WERI-Rb-1 (cell line): Measurements from ENCODE around the gene CCDC187.
A peak's percentile ranks its signal among the peaks of the same experiment; 100 is the strongest.

Experiments used
- DNase-seq: peaks from one replicate; pipeline ENCODE4 v3.0.0-alpha.2; 2020
- H3K27ac ChIP-seq: fragments of 250-450 bp; sonication (Bioruptor Pico); 2 replicates; pipeline ENCODE4 v1.5.1; 2020; ENCODE audit warnings: mild to moderate bottlenecking, moderate library complexity
- H3K27me3 ChIP-seq: fragments of 250-450 bp; sonication (Bioruptor Pico); 2 replicates; pipeline ENCODE4 v1.5.1; 2021; ENCODE audit warnings: mild to moderate bottlenecking, low read depth, moderate library complexity; ENCODE audit not compliant: insufficient read depth, severe bottlenecking
- H3K36me3 ChIP-seq: fragments of 250-450 bp; sonication (Bioruptor Pico); 2 replicates; pipeline ENCODE4 v1.5.1; 2020; ENCODE audit warnings: mild to moderate bottlenecking, moderate library complexity
- H3K4me3 ChIP-seq: 2 replicates; pipeline ENCODE4 v1.5.1; 2011; ENCODE audit warnings: low read depth, mild to moderate bottlenecking, control low read depth, low read length
- H3K9me3 ChIP-seq: fragments of 250-450 bp; sonication (Bioruptor Pico); 2 replicates; pipeline ENCODE4 v1.5.1; 2021; ENCODE audit warnings: mild to moderate bottlenecking, moderate library complexity; ENCODE audit not compliant: severe bottlenecking
- CTCF ChIP-seq: IDR thresholded peaks from 2 replicates; pipeline ENCODE4 v1.5.1; 2011; ENCODE audit warnings: low read depth, mild to moderate bottlenecking, control low read depth, inconsistent platforms, low read length

Gene CCDC187

DNA sequence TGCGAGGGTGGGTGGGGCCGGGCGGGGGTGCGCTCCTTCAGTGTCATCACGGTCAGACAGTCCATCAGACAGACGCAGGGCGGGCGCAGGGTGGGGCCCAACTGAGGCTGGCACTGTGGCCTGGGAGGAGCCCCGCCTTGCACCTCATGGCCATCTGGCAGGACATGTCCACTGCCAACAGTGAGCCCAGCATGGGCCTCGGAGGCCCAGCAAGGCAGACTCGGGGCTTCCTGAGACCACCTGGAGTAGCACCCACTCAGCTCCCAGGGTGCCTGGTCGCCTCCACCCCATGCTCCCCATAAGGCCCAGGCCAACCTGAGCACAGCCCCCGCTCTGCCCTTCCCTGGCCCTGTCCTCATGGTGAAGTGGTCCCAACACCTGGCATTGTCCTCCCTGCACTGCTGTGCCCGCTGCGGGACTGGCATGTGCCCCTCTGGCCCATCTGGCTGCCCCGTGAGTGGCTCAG is 14.9 kb upstream of the CCDC187 start:
- no peak overlapping the region for H3K27ac ChIP-seq

DNA sequence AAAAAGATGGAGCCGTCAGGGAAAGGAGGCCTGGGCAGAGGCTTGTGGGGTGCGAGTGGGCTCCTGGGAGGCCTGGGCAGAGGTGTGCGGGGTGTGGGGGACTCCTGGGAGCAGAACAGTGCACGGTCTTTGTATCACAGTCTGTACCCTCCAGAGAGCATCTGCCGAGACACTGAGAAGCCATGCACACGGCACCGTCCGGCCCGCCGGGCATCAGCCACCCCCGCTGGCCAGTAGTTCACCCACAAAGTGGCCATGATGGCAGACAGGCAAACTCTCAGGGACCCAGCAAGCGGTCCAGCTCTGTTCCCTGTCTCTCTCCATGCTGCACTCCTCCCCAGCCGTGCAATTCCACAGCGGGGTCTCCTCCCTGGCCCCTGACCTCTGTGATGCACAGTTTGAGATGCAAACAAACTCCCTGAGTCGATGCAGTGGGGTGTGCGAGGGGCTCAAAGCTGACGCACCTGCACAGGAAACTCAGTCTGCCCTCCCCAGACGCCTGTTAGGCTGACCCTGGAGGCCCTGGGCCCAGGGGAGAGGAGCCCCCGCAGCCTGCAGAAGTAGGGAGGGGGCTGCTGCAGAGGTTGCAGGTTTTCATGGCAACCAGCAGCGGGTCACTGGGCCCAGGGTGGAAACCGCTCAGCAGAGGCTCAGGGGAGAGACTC is 14.3 kb upstream of the CCDC187 start:
- Histone ChIP-seq H3K27me3 (no peaks in the 10 kb centered on the region), H3K36me3 (no peaks in the 10 kb centered on the region), H3K9me3 (peaks cover 20% of the 10 kb centered on the region), H3K27ac (no peak overlapping the region), H3K4me3 (no peak overlapping the region)
- no peak for TF ChIP-seq CTCF
- no peak for DNase-seq

More for the DNA sequence above, 14.9 kb upstream of the CCDC187 start:
- no peak for TF ChIP-seq CTCF
- Histone ChIP-seq H3K36me3 (no peaks in the 10 kb centered on the region), H3K9me3 (peaks cover 20% of the 10 kb centered on the region), H3K4me3 (no peak overlapping the region), H3K27me3 (no peaks in the 10 kb centered on the region)
- DNase-seq: no peak

- no peak overlapping the region for H3K27ac ChIP-seq
- H3K36me3 ChIP-seq: no peaks in the 10 kb centered on the region
- H3K9me3 ChIP-seq: peaks cover 20% of the 10 kb centered on the region
- TF ChIP-seq CTCF: no peak
- DNase-seq: no peak
- H3K27me3 ChIP-seq: no peaks in the 10 kb centered on the region
- H3K4me3 ChIP-seq: no peak overlapping the region
These were observed 13.8 kb upstream of the CCDC187 start for GRCh38 chr9:136317695-136318094.

- Histone ChIP-seq H3K9me3 (peaks cover 20% of the 10 kb centered on the region), H3K4me3 (no peak overlapping the region), H3K36me3 (no peaks in the 10 kb centered on the region), H3K27me3 (no peaks in the 10 kb centered on the region), H3K27ac (peak overlapping the region; percentile 20)
- TF ChIP-seq CTCF: no peak
- DNase-seq: no peak
These were observed 13.2 kb upstream of the CCDC187 start for GRCh38 chr9:136316896-136317676.

- no peak for DNase-seq
These were observed 12.4 kb upstream of the CCDC187 start for GRCh38 chr9:136316271-136316751.

More at GRCh38 chr9:136316271-136316751, 12.4 kb upstream of the CCDC187 start:
- no peak for TF ChIP-seq CTCF
- H3K9me3 ChIP-seq: peaks cover 20% of the 10 kb centered on the region
- no peaks in the 10 kb centered on the region for H3K36me3 ChIP-seq
- H3K27ac ChIP-seq: no peak overlapping the region
- no peaks in the 10 kb centered on the region for H3K27me3 ChIP-seq
- H3K4me3 ChIP-seq: no peak overlapping the region
